Small intestine (tissue), 16 donors: ENCODE data around the gene C1S. TPM values are rescaled to one million over a fixed set of nuclear protein-coding genes. Genes with fewer than 3 reads are reported as not detected.
"Not testable (repeated sequence)": the region's sequence is repeated elsewhere in the genome, so short reads cannot be mapped to it uniquely, and the experiment has no call there.

ENCODE experiments used
- DNase-seq, 2 donors: peaks; one replicate each; pipeline versions ENCODE4 v3.0.0 to v3.0.0-alpha.2; 2013
- FAIRE-seq: peaks from 2 replicates; lab custom pipeline; 2012; peaks lifted over from hg19 to GRCh38; lab: Jason Lieb, UNC
- H3K27ac ChIP-seq, 3 donors: one replicate each; pipeline ENCODE4 v1.5.1; 2013; ENCODE audit warnings: low read length in 2 of 3, mild to moderate bottlenecking in 2 of 3, control low read depth in 1 of 3, inconsistent platforms in 1 of 3, low read depth in 1 of 3, moderate library complexity in 1 of 3
- H3K27me3 ChIP-seq, 3 donors: one replicate each; pipeline ENCODE4 v1.6.1; 2013; ENCODE audit warnings: low read length in 3 of 3, inconsistent platforms in 1 of 3; ENCODE audit not compliant: control insufficient read depth in 3 of 3, insufficient read depth in 3 of 3
- H3K36me3 ChIP-seq, 3 donors: one replicate each; pipeline ENCODE4 v1.6.1; 2013; ENCODE audit warnings: low read length in 3 of 3, inconsistent platforms in 1 of 3, low read depth in 1 of 3, mild to moderate bottlenecking in 1 of 3, moderate library complexity in 1 of 3; ENCODE audit not compliant: control insufficient read depth in 3 of 3, insufficient read depth in 2 of 3
- H3K4me1 ChIP-seq, 3 donors: one replicate each; pipeline ENCODE4 v1.6.1; 2013; ENCODE audit warnings: low read length in 2 of 3, inconsistent platforms in 1 of 3, low read depth in 1 of 3, mild to moderate bottlenecking in 1 of 3, moderate library complexity in 1 of 3; ENCODE audit not compliant: control insufficient read depth in 3 of 3, insufficient read depth in 2 of 3
- H3K4me3 ChIP-seq, 3 donors: one replicate each; pipeline ENCODE4 v1.5.1; 2013; ENCODE audit warnings: low read length in 3 of 3, control low read depth in 1 of 3, inconsistent platforms in 1 of 3, low read depth in 1 of 3, mild to moderate bottlenecking in 1 of 3, moderate library complexity in 1 of 3
- H3K9me3 ChIP-seq, 2 donors: one replicate each; pipeline ENCODE4 v1.6.1; 2013; ENCODE audit warnings: low read depth in 1 of 2, low read length in 1 of 2; ENCODE audit not compliant: control insufficient read depth in 2 of 2, insufficient read depth in 1 of 2
- WGBS, 3 donors: extraction: QIAGEN DNeasy Blood & Tissue Kit; methylation state at CpG; one replicate each; pipeline ENCODE4 v1.1.7; 2013; 5-methylcytosine and 5-hydroxymethylcytosine counted together
- long read RNA-seq, 10 donors: transcript quantifications; one replicate each; lab custom pipeline, GENCODE V29; 2026
- polyA plus RNA-seq, 4 donors: library from polyadenylated mRNA; stranded (reverse) in 3 of 4; unstranded in 1 of 4; fragments of 200-250 nt in 3 of 4; fragments of 120-200 nt in 1 of 4; gene quantifications; one replicate each; pipeline versions ENCODE4 v1.2.1 to v1.2.3, GENCODE V29; 2013
- donor health status: healthy with polysubstance abuse.
- donor health status: control.
- donor health status: control.
- donor health status: Bipolar disorder and iron deficiency.
- donor health status: healthy.

The C1S gene
- polyA plus RNA-seq: 100 to 1,000 TPM in 1 of 4 donors, 10 to 100 TPM in 2, 1 to 10 TPM in 1; 4.7 to 196 (median 35.0) TPM
- long read RNA-seq, donor 1, transcript C1S-201 (12 exons, 2,972 nt): major isoform, 22 of 35 reads
- long read RNA-seq, donor 1, partial matches to known transcripts: 8 of 35 reads
- long read RNA-seq, donor 1, other reads (novel, unspliced or antisense): 0 of 35 reads
- long read RNA-seq, donor 2, partial matches to known transcripts: 12 of 25 reads
- long read RNA-seq, donor 2, other reads (novel, unspliced or antisense): 10 of 25 reads
- long read RNA-seq, donor 3, transcript C1S-201 (12 exons, 2,972 nt): major isoform, 5 of 19 reads
- long read RNA-seq, donor 3, partial matches to known transcripts: 10 of 19 reads
- long read RNA-seq, donor 3, other reads (novel, unspliced or antisense): 0 of 19 reads
- long read RNA-seq, donor 4: 0 reads
- long read RNA-seq, donor 5, partial matches to known transcripts: 19 of 22 reads
- long read RNA-seq, donor 5, other reads (novel, unspliced or antisense): 0 of 22 reads
- long read RNA-seq, donor 6, transcript C1S-201 (12 exons, 2,972 nt): major isoform, 8 of 21 reads
- long read RNA-seq, donor 6, partial matches to known transcripts: 8 of 21 reads
- long read RNA-seq, donor 6, other reads (novel, unspliced or antisense): 0 of 21 reads
- long read RNA-seq, donor 7: 0 reads
- long read RNA-seq, donor 8, partial matches to known transcripts: 0 of 2 reads
- long read RNA-seq, donor 8, other reads (novel, unspliced or antisense): 0 of 2 reads
- long read RNA-seq, donor 9, partial matches to known transcripts: 8 of 9 reads
- long read RNA-seq, donor 9, other reads (novel, unspliced or antisense): 0 of 9 reads
- long read RNA-seq, donor 10, transcript C1S-201 (12 exons, 2,972 nt): major isoform, 13 of 29 reads
- long read RNA-seq, donor 10, transcript C1S-202 (12 exons, 2,635 nt): minor isoform, 5 of 29 reads
- long read RNA-seq, donor 10, partial matches to known transcripts: 9 of 29 reads
- long read RNA-seq, donor 10, other reads (novel, unspliced or antisense): 0 of 29 reads

DNA sequence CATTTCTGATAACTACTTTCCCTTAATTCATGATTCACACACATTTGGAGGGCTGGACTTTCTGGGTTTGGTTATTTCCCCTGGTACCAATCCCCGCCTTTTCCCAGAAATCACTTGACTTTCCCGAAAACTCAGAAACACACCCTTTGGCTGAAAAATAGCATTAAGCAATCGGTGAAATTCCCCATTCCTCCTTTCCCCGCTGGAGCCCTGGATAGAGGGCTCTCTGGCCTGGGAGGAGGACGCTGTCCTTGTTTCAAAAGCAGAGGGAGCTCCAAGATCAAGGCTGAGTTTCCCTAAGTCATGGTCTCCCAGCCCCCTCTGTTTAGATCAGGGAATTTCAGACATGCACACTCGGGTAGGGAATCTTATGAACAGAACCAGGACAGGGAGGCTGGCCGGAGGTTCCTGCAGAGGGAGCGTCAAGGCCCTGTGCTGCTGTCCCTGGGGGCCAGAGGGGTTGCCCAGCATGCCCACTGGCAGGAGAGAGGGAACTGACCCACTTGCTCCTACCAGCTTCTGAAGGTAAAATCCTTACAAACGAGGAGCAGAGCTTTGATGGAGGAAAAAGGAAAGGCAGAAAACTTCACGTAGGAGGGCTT lies at the start of gene C1S:
TSS of gene C1S (plus strand) at position 366 of the 602 bp plus-strand sequence. CDS start 1,195 bp downstream, outside the sequence.
- Histone ChIP-seq H3K4me3 (peak within 1 kb of the TSS in 1 of 3 donors; percentile 25), H3K27ac (peak within 1 kb of the TSS in 2 of 3 donors; percentile 53 to 70), H3K9me3 (no peaks in the 10 kb centered on the region), H3K27me3 (peaks cover 0 to 3% (median 0%) of the 10 kb centered on the region in 3 donors), H3K36me3 (no peaks in the 10 kb centered on the region), H3K4me1 (peaks cover 0 to 4% (median 4%) of the 10 kb centered on the region in 3 donors)
- FAIRE-seq (no peak), DNase-seq (peak; percentile 14 to 61)
- 44 to 65% (median 61%) methylated on average over 10 of the region's 10 CpGs for WGBS, 3 donors

DNA sequence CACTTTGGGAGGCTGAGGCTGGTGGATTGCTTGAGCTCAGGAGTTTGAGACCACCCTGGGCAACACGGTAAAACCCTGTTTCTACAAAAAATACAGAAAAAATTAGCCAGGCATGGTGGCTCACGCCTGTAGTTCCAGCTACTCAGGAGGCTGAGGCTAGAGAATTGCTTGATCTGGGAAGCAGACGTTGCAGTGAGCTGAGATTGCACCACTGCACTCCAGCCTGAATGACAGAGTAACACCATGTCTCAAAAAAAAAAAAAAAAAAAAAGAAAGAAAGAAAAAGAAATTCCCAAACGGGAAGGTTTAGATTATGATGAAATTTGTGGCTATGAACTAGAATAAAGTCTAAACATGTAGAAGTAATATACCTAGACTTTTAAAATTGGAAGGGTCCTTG lies 49.1 kb upstream of the C1S start:
- not testable (repeated sequence) for H3K27ac ChIP-seq, H3K9me3 ChIP-seq, H3K27me3 ChIP-seq, DNase-seq, H3K4me3 ChIP-seq, FAIRE-seq
- WGBS, 3 donors: 73 to 84% (median 83%) methylated on average over 4 of the region's 4 CpGs
- peaks cover 4 to 28% (median 10%) of the 10 kb centered on the region in 3 donors for H3K36me3 ChIP-seq
- H3K4me1 ChIP-seq: peaks cover 7 to 20% (median 8%) of the 10 kb centered on the region in 3 donors

DNA sequence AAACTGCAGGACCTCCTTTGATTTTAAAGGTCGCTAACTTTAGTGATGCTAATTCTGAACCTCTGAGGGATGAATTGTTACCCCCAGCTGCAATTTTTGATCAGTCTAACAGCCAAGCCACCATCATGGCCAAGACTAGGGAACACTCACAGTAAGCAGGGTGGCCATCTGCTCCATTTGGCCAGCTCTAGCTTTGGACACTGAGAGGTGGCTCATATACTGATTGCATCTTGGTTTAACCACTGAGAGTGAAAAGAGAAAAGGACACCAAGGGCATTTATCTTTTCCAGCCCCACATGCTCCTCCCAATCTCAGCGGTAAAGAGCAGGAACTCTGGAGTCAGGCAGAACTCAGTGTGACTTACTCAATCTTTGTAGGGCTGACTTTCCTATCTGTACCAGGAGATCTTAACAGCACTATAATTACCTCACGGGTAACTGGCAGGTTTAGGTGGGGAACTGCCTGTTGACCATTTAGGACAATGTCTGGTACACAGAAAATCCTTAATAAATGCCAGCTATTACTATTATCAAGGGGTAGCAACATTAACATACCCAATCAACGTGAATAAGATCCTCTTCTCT lies 48.4 kb upstream of the C1S start:
- H3K36me3 ChIP-seq: peaks cover 4 to 25% (median 10%) of the 10 kb centered on the region in 3 donors
- H3K27me3 ChIP-seq: no peaks in the 10 kb centered on the region
- peak overlapping the region in 1 of 3 donors; percentile 34 for H3K27ac ChIP-seq
- no peak overlapping the region for H3K4me3 ChIP-seq
- 30 to 76% (median 55%) methylated on average over 4 of the region's 4 CpGs for WGBS, 3 donors
- peaks cover 7 to 24% (median 8%) of the 10 kb centered on the region in 3 donors for H3K4me1 ChIP-seq
- DNase-seq (peak; percentile 31 to 50), FAIRE-seq (no peak)
- H3K9me3 ChIP-seq: no peaks in the 10 kb centered on the region

DNA sequence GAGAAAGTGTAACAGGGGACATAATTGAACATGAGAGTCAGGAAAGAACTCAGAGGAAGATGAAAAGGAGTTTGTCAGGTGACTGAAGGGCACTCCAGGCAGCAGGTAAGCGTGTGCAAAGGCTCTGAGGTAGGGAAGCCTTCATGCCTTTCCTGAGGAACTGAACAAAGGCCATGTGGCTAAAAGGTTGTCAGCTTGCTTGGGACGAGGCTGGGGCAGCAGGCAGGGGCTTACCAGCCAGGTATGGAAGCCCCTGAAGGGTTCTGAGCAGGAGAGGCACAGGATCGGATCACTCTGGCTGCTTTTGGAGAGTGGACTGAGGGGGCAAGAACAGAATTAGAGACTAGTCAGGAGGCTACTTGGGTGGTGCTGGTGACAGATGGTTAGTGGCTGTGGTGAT lies 47.4 kb upstream of the C1S start:
- Histone ChIP-seq H3K27me3 (no peaks in the 10 kb centered on the region), H3K4me3 (no peak overlapping the region), H3K36me3 (peaks cover 4 to 24% (median 10%) of the 10 kb centered on the region in 3 donors), H3K9me3 (no peaks in the 10 kb centered on the region), H3K4me1 (peaks cover 7 to 24% (median 8%) of the 10 kb centered on the region in 3 donors), H3K27ac (no peak overlapping the region)
- no peak for DNase-seq
- WGBS, 3 donors: 87 to 93% (median 89%) methylated on average over 3 of the region's 3 CpGs
- FAIRE-seq: no peak

DNA sequence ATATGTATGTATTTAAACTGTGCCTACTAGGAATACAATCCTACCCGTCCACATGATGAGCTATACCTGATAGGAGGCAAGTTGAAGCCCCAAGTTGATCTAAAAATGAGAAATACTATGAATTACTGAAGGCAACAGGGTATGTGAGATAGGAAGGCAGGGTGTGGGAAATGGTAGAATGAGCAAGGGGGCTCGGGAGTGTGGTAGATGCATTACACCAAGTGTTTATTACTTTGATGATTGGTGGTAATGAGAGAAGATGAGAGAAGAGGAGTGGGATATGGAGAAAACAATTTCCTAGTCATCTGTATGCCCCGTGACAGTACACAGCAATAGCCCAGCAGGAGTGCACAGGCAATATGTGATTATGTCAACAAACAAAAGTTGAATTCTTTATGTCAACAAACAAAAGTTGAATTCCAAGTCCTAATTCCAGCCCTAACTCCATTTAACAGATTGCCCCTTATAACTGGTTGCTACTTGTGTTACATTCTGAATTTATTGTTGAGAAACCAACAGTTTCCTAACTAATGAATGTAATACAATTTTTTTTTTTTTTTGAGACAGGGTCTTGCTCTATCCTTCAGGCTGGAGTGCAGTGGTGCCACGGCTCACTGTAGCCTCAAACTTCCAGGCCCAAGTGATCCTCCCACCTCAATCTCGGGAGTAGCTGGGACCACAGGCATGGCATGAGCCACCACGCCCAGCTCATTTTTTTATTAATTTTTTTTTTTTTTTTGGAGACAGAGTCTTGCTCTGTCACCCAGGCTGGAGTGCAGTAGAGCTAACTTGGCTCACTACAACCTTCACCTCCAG lies 44.8 kb upstream of the C1S start:
- H3K36me3 ChIP-seq: peaks cover 4 to 14% (median 8%) of the 10 kb centered on the region in 3 donors
- H3K27ac ChIP-seq: no peak overlapping the region
- H3K4me3 ChIP-seq: peak overlapping the region in 1 of 3 donors; percentile 95
- H3K4me1 ChIP-seq: peaks cover 4 to 34% (median 8%) of the 10 kb centered on the region in 3 donors
- FAIRE-seq (no peak), DNase-seq (no peak)
- WGBS, 3 donors: 34 to 67% (median 52%) methylated on average over 6 of the region's 6 CpGs
- no peaks in the 10 kb centered on the region for H3K27me3 ChIP-seq
- H3K9me3 ChIP-seq: no peaks in the 10 kb centered on the region

DNA sequence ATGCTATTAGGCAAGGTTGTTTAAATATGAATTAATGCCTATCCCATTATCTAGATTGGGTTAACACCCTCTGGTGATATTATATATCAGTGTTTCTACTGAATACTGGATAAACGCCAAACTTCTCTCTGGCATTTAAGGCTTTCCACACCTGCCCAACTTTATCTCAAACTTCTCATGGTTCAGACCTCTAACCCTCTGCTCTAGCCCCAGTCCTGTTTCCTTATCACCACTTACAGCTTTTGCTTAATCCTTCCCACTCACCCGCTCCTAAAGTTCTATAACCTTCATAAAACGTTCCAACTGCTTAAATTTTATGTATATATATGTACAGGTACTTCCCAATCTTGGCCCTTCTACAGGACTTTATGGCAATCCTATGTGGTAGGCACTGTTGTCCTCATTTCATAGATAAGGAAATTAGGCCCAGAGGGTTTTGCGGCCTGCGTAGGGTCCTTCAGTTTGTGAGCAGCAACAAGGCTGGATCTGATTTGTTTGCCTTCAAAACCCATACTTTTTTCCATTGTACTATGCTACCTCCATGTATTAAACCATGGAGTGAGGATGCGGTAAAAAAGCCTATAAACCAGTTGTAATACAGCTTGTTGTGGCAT lies 43.5 kb upstream of the C1S start:
- H3K27me3 ChIP-seq: no peaks in the 10 kb centered on the region
- peak overlapping the region; percentile 47 to 84 (median 74) for H3K27ac ChIP-seq
- peak; percentile 46 to 77 for DNase-seq
- H3K4me3 ChIP-seq: peak overlapping the region in 2 of 3 donors; percentile 55 to 95
- no peak for FAIRE-seq
- H3K9me3 ChIP-seq: no peaks in the 10 kb centered on the region
- H3K36me3 ChIP-seq: peaks cover 2 to 6% (median 6%) of the 10 kb centered on the region in 3 donors
- 17 to 56% (median 32%) methylated on average over 6 of the region's 6 CpGs for WGBS, 3 donors
- H3K4me1 ChIP-seq: peaks cover 4 to 31% (median 8%) of the 10 kb centered on the region in 3 donors
